Upper lobe of left lung (tissue), 6 donors: ENCODE data around the gene RMDN3. TPM values are rescaled to one million over a fixed set of nuclear protein-coding genes. Genes with fewer than 3 reads are reported as not detected.

Experiments
- ATAC-seq, 2 donors: fragments of 200-7000 bp; cut with Tn5 transposase; one replicate each; pipeline ENCODE4 v1.9.1; 2022; ENCODE audit warnings: mild to moderate bottlenecking in 2 of 2, moderate library complexity in 2 of 2; ENCODE audit not compliant: low FRiP score in 2 of 2
- DNase-seq, 2 donors: peaks; one replicate each; pipeline ENCODE4 v3.0.0-alpha.2; 2019 to 2020
- H3K27ac ChIP-seq, 4 donors: fragments of 200-600 bp; sonication (generic); one replicate each; pipeline ENCODE4 v1.5.1; 2016 to 2019
- H3K27me3 ChIP-seq, 4 donors: fragments of 200-600 bp; sonication (generic); one replicate each; pipeline ENCODE4 v1.5.1; 2017 to 2019
- H3K36me3 ChIP-seq, 4 donors: fragments of 200-600 bp; sonication (generic); one replicate each; pipeline ENCODE4 v1.5.1; 2016 to 2019
- H3K4me1 ChIP-seq, 4 donors: fragments of 200-600 bp; sonication (generic); one replicate each; pipeline ENCODE4 v1.5.1; 2018 to 2019
- H3K4me3 ChIP-seq, 4 donors: fragments of 200-600 bp; sonication (generic); one replicate each; pipeline ENCODE4 v1.5.1; 2017 to 2019; ENCODE audit warnings: mild to moderate bottlenecking in 2 of 4, moderate library complexity in 1 of 4
- H3K9me3 ChIP-seq, 4 donors: fragments of 200-600 bp; sonication (generic); one replicate each; pipeline ENCODE4 v1.5.1; 2018 to 2019
- CTCF ChIP-seq, 6 experiments: fragments of 450-650 bp in 4 of 6; fragments of 200-600 bp in 2 of 6; sonication (generic) in 2 of 6; IDR thresholded peaks; one replicate each; pipeline ENCODE4 v1.5.1; 2016 to 2019; ENCODE audit warnings: antibody characterized with exemption in 6 of 6
- EP300 ChIP-seq, 4 donors: sonication (generic); formaldehyde crosslinking; IDR thresholded peaks; one replicate each; pipeline ENCODE4 v1.5.1; 2017; ENCODE audit warnings: antibody characterized with exemption in 4 of 4, control low read depth in 2 of 4
- POLR2A ChIP-seq, 4 donors: fragments of 450-650 bp; IDR thresholded peaks; one replicate each; pipeline ENCODE4 v1.5.1; 2016 to 2017; ENCODE audit warnings: antibody characterized with exemption in 4 of 4, mild to moderate bottlenecking in 2 of 4
- POLR2AphosphoS5 ChIP-seq, 2 donors: sonication (generic); formaldehyde crosslinking; IDR thresholded peaks; one replicate each; pipeline ENCODE4 v1.5.1; 2017; ENCODE audit warnings: antibody characterized with exemption in 2 of 2
- WGBS, 2 donors: methylation state at CpG; one replicate each; pipeline ENCODE4 v1.1.5; 2017 to 2018; 5-methylcytosine and 5-hydroxymethylcytosine counted together
- small RNA-seq, 4 donors: library from RNA; depleted of rRNA; stranded (forward); fragments of <200 nt; gene quantifications; one replicate each; pipeline ENCODE3, GENCODE V24; 2016
- total RNA-seq, 6 donors: library from RNA; depleted of rRNA in 4 of 6; stranded (reverse); fragments of >200 nt in 4 of 6; gene quantifications; one replicate each; pipeline versions ENCODE4 v1.1.0 to v1.2.1, GENCODE V29; 2016 to 2021
- donor health status: DM: no; HTN: no; CAD: no; lungs with moderate emphysema.
- donor health status: DM: no; HTN: yes; CAD: no; lungs with severe emphysema.

Gene RMDN3
- total RNA-seq, 6 donors from 2014 or later: 57.3 to 123 (median 105) TPM

DNA sequence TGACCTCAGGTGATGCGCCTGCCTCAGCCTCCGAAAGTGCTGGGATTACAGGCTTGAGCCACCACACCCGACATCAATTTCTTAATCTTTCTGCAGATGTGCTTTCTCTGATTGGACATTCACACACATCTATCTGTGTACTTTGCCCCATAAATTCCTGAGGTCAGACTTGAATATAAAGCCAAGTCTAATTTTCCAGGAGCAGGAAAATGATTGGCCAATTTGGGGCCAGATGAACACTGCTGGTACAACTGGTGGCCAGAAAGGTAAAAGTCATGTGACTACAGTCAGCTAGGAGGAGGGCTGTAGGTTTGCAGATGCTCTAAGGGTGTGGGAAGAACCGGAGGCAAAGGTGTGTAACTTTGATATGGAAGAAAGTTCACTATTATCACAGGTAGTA lies 63.3 kb downstream of the RMDN3 start:
- Histone ChIP-seq H3K4me1 (peaks cover 16 to 24% (median 19%) of the 10 kb centered on the region in 4 donors), H3K36me3 (peaks cover 0 to 6% (median 0%) of the 10 kb centered on the region in 4 donors), H3K9me3 (no peaks in the 10 kb centered on the region), H3K4me3 (no peak overlapping the region), H3K27ac (no peak overlapping the region), H3K27me3 (no peaks in the 10 kb centered on the region)
- ATAC-seq (no peak), DNase-seq (no peak)
- WGBS, 2 donors: 93 to 95% methylated on average over 4 of the region's 4 CpGs
- no peak for TF ChIP-seq POLR2A (IDR thresholded peaks at IDR 0.05)
- no peak for TF ChIP-seq CTCF (IDR thresholded peaks at IDR 0.05)
- no peak for TF ChIP-seq EP300 (IDR thresholded peaks at IDR 0.05)
- no peak for TF ChIP-seq POLR2AphosphoS5 (IDR thresholded peaks at IDR 0.05)

DNA sequence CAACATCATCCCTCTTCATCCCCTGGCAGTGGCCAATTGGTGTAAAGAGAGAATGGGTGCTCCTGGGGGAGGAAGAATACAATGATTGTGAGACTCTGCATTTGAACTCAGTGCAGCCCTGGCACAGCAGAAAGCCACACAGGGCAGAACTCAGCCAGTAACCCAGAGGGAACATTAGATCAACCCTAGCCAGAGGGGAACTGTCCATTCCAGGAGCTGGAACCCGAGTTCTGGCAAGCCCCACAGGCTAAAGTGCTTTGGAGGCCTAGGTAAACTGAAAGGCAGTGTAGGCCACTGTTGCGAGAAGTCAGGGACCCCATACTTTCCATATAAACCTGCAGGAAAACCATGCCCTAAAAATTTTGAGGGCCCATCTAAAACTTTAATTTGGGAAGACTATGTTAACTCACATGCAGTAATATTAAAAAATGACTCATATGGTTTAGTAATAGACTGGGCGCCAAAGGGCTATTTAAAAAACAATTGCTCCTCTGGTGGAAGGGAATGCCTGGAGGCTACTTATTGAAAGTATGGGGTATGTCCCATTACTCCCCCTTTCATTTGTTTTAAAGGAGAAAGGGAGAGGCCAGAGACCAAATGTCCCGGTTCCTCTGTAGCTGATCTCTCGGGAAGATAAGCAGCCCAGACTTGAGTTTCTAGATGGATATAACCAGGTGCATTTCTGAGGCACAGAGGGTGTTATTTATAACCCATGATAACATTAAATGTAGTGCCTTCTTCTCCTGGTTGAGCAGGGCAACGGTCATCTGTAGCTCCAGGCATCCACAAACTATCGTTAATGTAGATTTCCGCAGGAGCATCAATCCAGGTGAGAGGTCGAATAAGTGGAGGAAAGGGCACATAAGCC lies 65.9 kb downstream of the RMDN3 start:
- DNase-seq (no peak), ATAC-seq (no peak)
- H3K27me3 ChIP-seq: no peaks in the 10 kb centered on the region
- H3K4me1 ChIP-seq: peaks cover 7 to 11% (median 9%) of the 10 kb centered on the region in 4 donors
- H3K36me3 ChIP-seq: peaks cover 0 to 6% (median 0%) of the 10 kb centered on the region in 4 donors
- H3K4me3 ChIP-seq: no peak overlapping the region
- 87 to 91% methylated on average over 9 of the region's 9 CpGs for WGBS, 2 donors
- H3K27ac ChIP-seq: no peak overlapping the region
- H3K9me3 ChIP-seq: no peaks in the 10 kb centered on the region
- TF ChIP-seq EP300 (IDR thresholded peaks at IDR 0.05) (no peak), CTCF (IDR thresholded peaks at IDR 0.05) (no peak), POLR2AphosphoS5 (IDR thresholded peaks at IDR 0.05) (no peak), POLR2A (IDR thresholded peaks at IDR 0.05) (no peak)

Small RNA genes within 50 kb of the gene (small RNA-seq; reads per million reads assigned to genes)
- 0 reads per million in 4 donors for gene SUMO2P15

Other genes starting within 250 kb of the RMDN3 start
- 10 to 100 TPM; 17.1 to 56.9 (median 24.1) TPM for gene CCDC32, start 190.2 kb downstream of the RMDN3 start, total RNA-seq
- 10 to 100 TPM in 2 of 6 donors, 1 to 10 TPM in 4; 3.1 to 11.6 (median 7.8) TPM for gene RPUSD2, start 186.0 kb downstream of the RMDN3 start, total RNA-seq
- gene KNL1, start 161.0 kb downstream of the RMDN3 start, total RNA-seq: 1 to 10 TPM in 3 of 6 donors, under 1 TPM in 3; under 0.01 to 2.4 (median 1.3) TPM
- gene RAD51, start 60.1 kb downstream of the RMDN3 start, total RNA-seq: 1 to 10 TPM in 5 of 6 donors, not detected in 1; 1.0 to 3.4 (median 2.1) TPM
- 100 to 1,000 TPM in 4 of 6 donors, 10 to 100 TPM in 2; 84.9 to 206 (median 105) TPM for gene GCHFR, start 8.8 kb upstream of the RMDN3 start, total RNA-seq
- 1 to 10 TPM in 5 of 6 donors, under 1 TPM in 1; 0.81 to 4.2 (median 1.4) TPM for gene C15orf62, start 14.7 kb upstream of the RMDN3 start, total RNA-seq
- 100 to 1,000 TPM in 1 of 6 donors, 10 to 100 TPM in 5; 19.4 to 104 (median 32.5) TPM for gene ZFYVE19, start 51.8 kb upstream of the RMDN3 start, total RNA-seq
- 10 to 100 TPM; 15.4 to 51.3 (median 30.0) TPM for gene DNAJC17, start 52.2 kb upstream of the RMDN3 start, total RNA-seq
- 1 to 10 TPM in 1 of 6 donors, under 1 TPM in 1, not detected in 4; 0.34 to 3.3 TPM for gene PPP1R14D, start 73.5 kb upstream of the RMDN3 start, total RNA-seq
- 100 to 1,000 TPM in 5 of 6 donors, 10 to 100 TPM in 1; 99.3 to 252 (median 163) TPM for gene SPINT1, start 88.8 kb upstream of the RMDN3 start, total RNA-seq
- 1 to 10 TPM in 1 of 6 donors, under 1 TPM in 2, not detected in 3; 0.46 to 2.1 (median 0.77) TPM for gene RHOV, start 119.0 kb upstream of the RMDN3 start, total RNA-seq
- 10 to 100 TPM; 19.9 to 43.2 (median 29.2) TPM for gene VPS18, start 139.2 kb upstream of the RMDN3 start, total RNA-seq
- 10 to 100 TPM in 5 of 6 donors, 1 to 10 TPM in 1; 9.5 to 38.0 (median 13.7) TPM for gene DLL4, start 174.1 kb upstream of the RMDN3 start, total RNA-seq
- gene CHAC1, start 198.2 kb upstream of the RMDN3 start, total RNA-seq: 10 to 100 TPM in 1 of 6 donors, 1 to 10 TPM in 5; 2.6 to 11.1 (median 3.4) TPM